Kidney epithelial cell (primary cell): ENCODE data around the gene TBC1D22B. TPM values are rescaled to one million over a fixed set of nuclear protein-coding genes. Genes with fewer than 3 reads are reported as not detected.
"Not testable (repeated sequence)": the region's sequence is repeated elsewhere in the genome, so short reads cannot be mapped to it uniquely, and the experiment has no call there.

ENCODE experiments used
- DNase-seq: peaks from one replicate; pipeline ENCODE4 v3.0.0-alpha.2; 2010; ENCODE audit warnings: low read depth
- H3K27me3 ChIP-seq: 2 replicates; pipeline ENCODE4 v1.6.0; 2011; ENCODE audit warnings: low read length; ENCODE audit not compliant: control insufficient read depth, insufficient read depth
- H3K36me3 ChIP-seq: 2 replicates; pipeline ENCODE4 v1.5.1; 2011; ENCODE audit warnings: low read length; ENCODE audit not compliant: control insufficient read depth, insufficient read depth
- H3K4me3 ChIP-seq: 2 replicates; pipeline ENCODE4 v1.5.1; 2011; ENCODE audit warnings: low read depth, mild to moderate bottlenecking, control low read depth, low read length
- total RNA-seq: library from RNA; depleted of rRNA; stranded (reverse); fragments of >200 nt; gene quantifications from 2 replicates; pipeline ENCODE4 v1.2.3, GENCODE V29; 2015
- TF ChIP-seq, protein P1 (sequence below): IDR thresholded peaks from 2 replicates; pipeline ENCODE4 v1.5.1; 2011; ENCODE audit warnings: mild to moderate bottlenecking, moderate library complexity, low read length, control low read depth, inconsistent platforms; ENCODE audit not compliant: insufficient read depth, poor library complexity, severe bottlenecking

TBC1D22B gene
- total RNA-seq, 1 donor from 2014 or later = 12.7 TPM

GRCh38 chr6:37340639-37340943, 83.0 kb downstream of the TBC1D22B start:
- H3K36me3 ChIP-seq = no peaks in the 10 kb centered on the region
- TF ChIP-seq, protein P1, sequence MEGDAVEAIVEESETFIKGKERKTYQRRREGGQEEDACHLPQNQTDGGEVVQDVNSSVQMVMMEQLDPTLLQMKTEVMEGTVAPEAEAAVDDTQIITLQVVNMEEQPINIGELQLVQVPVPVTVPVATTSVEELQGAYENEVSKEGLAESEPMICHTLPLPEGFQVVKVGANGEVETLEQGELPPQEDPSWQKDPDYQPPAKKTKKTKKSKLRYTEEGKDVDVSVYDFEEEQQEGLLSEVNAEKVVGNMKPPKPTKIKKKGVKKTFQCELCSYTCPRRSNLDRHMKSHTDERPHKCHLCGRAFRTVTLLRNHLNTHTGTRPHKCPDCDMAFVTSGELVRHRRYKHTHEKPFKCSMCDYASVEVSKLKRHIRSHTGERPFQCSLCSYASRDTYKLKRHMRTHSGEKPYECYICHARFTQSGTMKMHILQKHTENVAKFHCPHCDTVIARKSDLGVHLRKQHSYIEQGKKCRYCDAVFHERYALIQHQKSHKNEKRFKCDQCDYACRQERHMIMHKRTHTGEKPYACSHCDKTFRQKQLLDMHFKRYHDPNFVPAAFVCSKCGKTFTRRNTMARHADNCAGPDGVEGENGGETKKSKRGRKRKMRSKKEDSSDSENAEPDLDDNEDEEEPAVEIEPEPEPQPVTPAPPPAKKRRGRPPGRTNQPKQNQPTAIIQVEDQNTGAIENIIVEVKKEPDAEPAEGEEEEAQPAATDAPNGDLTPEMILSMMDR = no peak
- no peaks in the 10 kb centered on the region for H3K27me3 ChIP-seq
- no peak overlapping the region for H3K4me3 ChIP-seq
- DNase-seq = no peak

DNA sequence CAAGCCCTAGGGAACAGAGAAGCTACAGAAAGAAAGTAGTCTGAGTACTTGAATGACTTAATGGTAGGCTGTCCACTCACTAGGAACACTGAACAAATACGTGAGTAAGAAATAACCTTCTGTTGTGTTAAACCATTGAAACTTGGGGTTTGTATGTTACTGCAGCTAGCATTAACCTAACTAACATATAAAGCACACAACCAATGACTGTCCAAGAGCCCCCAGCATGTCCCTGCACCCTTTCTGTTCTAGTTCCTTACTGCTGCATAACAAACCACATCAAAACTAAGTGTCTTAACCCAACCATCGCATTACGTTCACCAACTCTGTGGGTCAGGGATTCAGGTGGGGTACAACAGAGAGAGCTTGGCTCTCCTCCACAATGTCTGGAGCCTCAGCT, 85.7 kb downstream of the TBC1D22B start:
- Histone ChIP-seq H3K4me3 (no peak overlapping the region), H3K27me3 (no peaks in the 10 kb centered on the region), H3K36me3 (no peaks in the 10 kb centered on the region)
- TF ChIP-seq, protein P1 = no peak
- DNase-seq = no peak

DNA sequence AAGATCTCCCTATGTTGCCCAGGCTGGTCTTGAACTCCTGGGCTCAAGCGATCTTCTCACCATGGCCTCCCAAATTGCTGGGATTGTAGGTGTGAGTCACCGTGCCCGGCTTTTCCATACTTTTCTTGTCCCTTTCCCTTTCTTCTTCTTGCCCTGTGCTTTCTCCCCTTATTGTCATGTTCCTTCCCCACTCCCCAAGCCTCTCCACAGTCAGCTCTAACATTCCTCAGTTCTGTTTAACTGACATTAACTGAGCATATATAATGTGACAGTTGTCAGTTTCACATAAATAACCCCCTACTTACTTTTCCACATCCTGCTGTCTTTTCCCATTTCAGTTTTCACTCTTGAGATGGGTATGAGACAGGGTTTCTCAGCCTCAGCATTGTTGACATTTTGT, 86.7 kb downstream of the TBC1D22B start:
- H3K36me3 ChIP-seq = no peaks in the 10 kb centered on the region
- no peak overlapping the region for H3K4me3 ChIP-seq
- TF ChIP-seq, protein P1 = no peak
- DNase-seq = no peak
- H3K27me3 ChIP-seq = no peaks in the 10 kb centered on the region

DNA sequence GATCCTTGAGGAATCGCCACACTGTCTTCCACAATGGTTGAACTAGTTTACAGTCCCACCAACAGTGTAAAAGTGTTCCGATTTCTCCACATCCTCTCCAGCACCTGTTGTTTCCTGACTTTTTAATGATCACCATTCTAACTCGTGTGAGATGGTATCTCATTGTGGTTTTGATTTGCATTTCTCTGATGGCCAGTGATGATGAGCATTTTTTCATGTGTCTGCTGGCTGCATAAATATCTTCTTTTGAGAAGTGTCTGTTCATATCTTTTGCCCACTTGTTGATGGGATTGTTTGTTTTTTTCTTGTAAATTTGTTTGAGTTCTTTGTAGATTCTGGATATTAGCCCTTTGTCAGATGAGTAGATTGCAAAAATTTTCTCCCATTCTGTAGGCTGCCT, 88.2 kb downstream of the TBC1D22B start:
- H3K4me3 ChIP-seq, DNase-seq, H3K36me3 ChIP-seq, H3K27me3 ChIP-seq: not testable (repeated sequence)

DNA sequence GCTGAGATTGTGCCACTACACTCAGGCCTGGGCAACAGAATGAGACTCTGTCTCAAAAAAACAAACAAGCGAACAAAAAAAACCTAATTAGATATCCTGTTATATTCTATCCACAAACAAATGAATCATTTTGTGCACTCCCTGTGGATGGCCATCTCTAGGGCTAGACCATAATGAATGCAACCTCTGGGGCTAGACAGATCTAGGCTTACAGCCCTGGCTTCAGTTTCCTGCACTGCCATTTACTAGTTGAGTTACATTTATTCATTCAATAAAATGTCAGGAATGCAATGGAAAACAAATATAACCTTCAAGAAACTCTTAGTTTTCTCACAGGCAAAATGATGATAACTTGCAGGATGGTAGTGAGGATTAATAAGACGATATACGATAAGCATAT, 89.6 kb downstream of the TBC1D22B start:
- TF ChIP-seq, protein P1 = no peak
- no peak for DNase-seq
- H3K36me3 ChIP-seq = no peaks in the 10 kb centered on the region
- H3K4me3 ChIP-seq = no peak overlapping the region
- H3K27me3 ChIP-seq = no peaks in the 10 kb centered on the region

GRCh38 chr6:37347670-37348111, 90.1 kb downstream of the TBC1D22B start:
- TF ChIP-seq, protein P1 = no peak
- no peaks in the 10 kb centered on the region for H3K27me3 ChIP-seq
- no peaks in the 10 kb centered on the region for H3K36me3 ChIP-seq
- H3K4me3 ChIP-seq = no peak overlapping the region
- peak; percentile 37 for DNase-seq
